Stimulated activated CD8-positive, alpha-beta memory T cell treated with anti-CD3 and anti-CD28 coated beads, Interleukin-7, amount 100 ng/mL, for 48 hours (primary cell): ENCODE data around the gene CEP83.
"Not testable (repeated sequence)": the region's sequence is repeated elsewhere in the genome, so short reads cannot be mapped to it uniquely, and the experiment has no call there.

Experiments
- DNase-seq, 2 donors: peaks; one replicate each; pipeline ENCODE4 v3.0.0-alpha.2; 2020; ENCODE audit warnings: low read depth in 1 of 2; ENCODE audit errors: extremely low read depth in 1 of 2

The CEP83 gene

GRCh38 chr12:94459728-94460615 lies at the start of gene CEP83:
TSS of gene CEP83 (minus strand) at chr12:94459867. CDS start at chr12:94412490, 47,377 bp downstream.
- peak; percentile 93 to 98 for DNase-seq

GRCh38 chr12:94509317-94509716 lies 49.6 kb upstream of the CEP83 start:
- DNase-seq = no peak

- DNase-seq = no peak
Observed at GRCh38 chr12:94507455-94507854, 47.8 kb upstream of the CEP83 start.

- no peak for DNase-seq
Observed at GRCh38 chr12:94504386-94504785, 44.7 kb upstream of the CEP83 start.

GRCh38 chr12:94503619-94504018 lies 44.0 kb upstream of the CEP83 start:
- no peak for DNase-seq

- DNase-seq = no peak
Observed at GRCh38 chr12:94500831-94501567, 41.3 kb upstream of the CEP83 start.

GRCh38 chr12:94498698-94499097 lies 39.0 kb upstream of the CEP83 start:
- DNase-seq = no peak

- DNase-seq = no peak
Observed at GRCh38 chr12:94498073-94498472, 38.4 kb upstream of the CEP83 start.

- DNase-seq = no peak
Observed at GRCh38 chr12:94495445-94496115, 35.9 kb upstream of the CEP83 start.

GRCh38 chr12:94491489-94491888 lies 31.8 kb upstream of the CEP83 start:
- DNase-seq = no peak

- DNase-seq = no peak
Observed at GRCh38 chr12:94488463-94488862, 28.8 kb upstream of the CEP83 start.

- DNase-seq = no peak
Observed at GRCh38 chr12:94481734-94482133, 22.1 kb upstream of the CEP83 start.

- no peak for DNase-seq
Observed at GRCh38 chr12:94469522-94469921, 9.9 kb upstream of the CEP83 start.

GRCh38 chr12:94460616-94460959 lies 921 bp upstream of the CEP83 start:
- DNase-seq = no peak

- peak in 1 of 2 donors; percentile 34 for DNase-seq
Observed at GRCh38 chr12:94458877-94459727, 565 bp downstream of the CEP83 start.

- no peak for DNase-seq
Observed at GRCh38 chr12:94457311-94457710, 2.4 kb downstream of the CEP83 start.

GRCh38 chr12:94454318-94454717 lies 5.3 kb downstream of the CEP83 start:
- not testable (repeated sequence) for DNase-seq

- DNase-seq = no peak
Observed at GRCh38 chr12:94445662-94446061, 14.0 kb downstream of the CEP83 start.

GRCh38 chr12:94437303-94437702 lies 22.4 kb downstream of the CEP83 start:
- no peak for DNase-seq

- DNase-seq = no peak
Observed at GRCh38 chr12:94435511-94435927, 24.1 kb downstream of the CEP83 start.

- no peak for DNase-seq
Observed at GRCh38 chr12:94434171-94434570, 25.5 kb downstream of the CEP83 start.
